Measurements from ENCODE around the gene PRRX2. TPM values are rescaled to one million over a fixed set of nuclear protein-coding genes. Genes with fewer than 3 reads are reported as not detected.
"Not testable (repeated sequence)": the region's sequence is repeated elsewhere in the genome, so short reads cannot be mapped to it uniquely, and the experiment has no call there.

Gene PRRX2
- total and polyA plus RNA-seq, 12 donors, result 0.21 to 3.0 (median 0.45) TPM

DNA sequence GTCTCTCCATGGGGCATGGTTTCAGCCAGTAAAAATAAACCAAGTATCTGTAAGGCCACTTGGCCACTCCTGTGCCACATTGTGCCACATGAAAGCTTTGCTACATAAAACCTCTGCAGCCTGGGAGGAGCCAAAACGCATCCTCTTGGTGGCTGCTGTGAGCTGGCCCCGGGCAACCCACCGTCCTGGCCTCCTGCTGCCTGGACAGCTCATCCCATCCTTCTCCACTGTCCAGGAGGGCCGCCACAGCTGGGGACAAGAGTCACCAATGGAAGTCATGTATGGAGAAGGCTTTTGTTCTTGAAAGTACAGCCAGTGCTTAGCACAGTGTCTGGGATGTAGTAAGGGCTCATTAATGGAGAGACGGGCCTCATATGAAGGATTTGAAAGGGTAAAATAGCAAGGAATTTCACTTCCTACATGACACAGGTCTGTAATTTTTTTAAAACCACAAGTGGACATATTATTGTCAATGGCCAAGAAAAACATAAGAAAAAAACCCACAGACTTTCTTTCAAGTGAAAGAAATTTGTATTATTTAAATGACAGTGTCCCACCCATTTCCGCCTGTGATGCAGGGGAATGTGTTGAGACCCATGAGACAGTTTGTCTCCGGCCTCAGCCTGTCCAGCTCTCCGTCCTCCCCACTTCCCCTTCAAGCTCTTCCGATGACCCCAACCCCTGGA, 80.8 kb downstream of the PRRX2 start:
- 57 to 65% methylated on average over 9 of the region's 9 CpGs for WGBS, 2 donors
- Histone ChIP-seq H3K36me3 (no peaks in the 10 kb centered on the region), H3K27ac (no peak overlapping the region), H3K4me1 (peaks cover 0 to 4% (median 0%) of the 10 kb centered on the region in 9 donors), H3K4me3 (no peak overlapping the region), H3K9me3 (no peaks in the 10 kb centered on the region), H3K27me3 (peaks cover 0 to 9% (median 0%) of the 10 kb centered on the region in 7 donors)
- intact Hi-C loops (cut with DNase I), result no loop called here
- DNase-seq, result no peak
- ATAC-seq, result no peak
- TF ChIP-seq, protein P1, sequence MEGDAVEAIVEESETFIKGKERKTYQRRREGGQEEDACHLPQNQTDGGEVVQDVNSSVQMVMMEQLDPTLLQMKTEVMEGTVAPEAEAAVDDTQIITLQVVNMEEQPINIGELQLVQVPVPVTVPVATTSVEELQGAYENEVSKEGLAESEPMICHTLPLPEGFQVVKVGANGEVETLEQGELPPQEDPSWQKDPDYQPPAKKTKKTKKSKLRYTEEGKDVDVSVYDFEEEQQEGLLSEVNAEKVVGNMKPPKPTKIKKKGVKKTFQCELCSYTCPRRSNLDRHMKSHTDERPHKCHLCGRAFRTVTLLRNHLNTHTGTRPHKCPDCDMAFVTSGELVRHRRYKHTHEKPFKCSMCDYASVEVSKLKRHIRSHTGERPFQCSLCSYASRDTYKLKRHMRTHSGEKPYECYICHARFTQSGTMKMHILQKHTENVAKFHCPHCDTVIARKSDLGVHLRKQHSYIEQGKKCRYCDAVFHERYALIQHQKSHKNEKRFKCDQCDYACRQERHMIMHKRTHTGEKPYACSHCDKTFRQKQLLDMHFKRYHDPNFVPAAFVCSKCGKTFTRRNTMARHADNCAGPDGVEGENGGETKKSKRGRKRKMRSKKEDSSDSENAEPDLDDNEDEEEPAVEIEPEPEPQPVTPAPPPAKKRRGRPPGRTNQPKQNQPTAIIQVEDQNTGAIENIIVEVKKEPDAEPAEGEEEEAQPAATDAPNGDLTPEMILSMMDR (IDR thresholded peaks at IDR 0.05), result no peak

GRCh38 chr9:129748249-129748648, 82.8 kb downstream of the PRRX2 start:
- H3K9me3 ChIP-seq, result no peaks in the 10 kb centered on the region
- TF ChIP-seq, protein P1 (IDR thresholded peaks at IDR 0.05), result no peak
- DNase-seq (no peak), ATAC-seq (no peak)
- H3K27me3 ChIP-seq, result peaks cover 0 to 13% (median 9%) of the 10 kb centered on the region in 7 donors
- WGBS, 2 donors, result 89 to 92% methylated on average over 5 of the region's 5 CpGs
- no peaks in the 10 kb centered on the region for H3K36me3 ChIP-seq
- H3K4me1 ChIP-seq, result peaks cover 1 to 19% (median 16%) of the 10 kb centered on the region in 9 donors
- no peak overlapping the region for H3K27ac ChIP-seq
- intact Hi-C loops (cut with DNase I), result no loop called here
- H3K4me3 ChIP-seq, result no peak overlapping the region

- ATAC-seq; intact Hi-C loops (cut with DNase I); DNase-seq; H3K4me3 ChIP-seq; H3K36me3 ChIP-seq; H3K9me3 ChIP-seq; H3K27ac ChIP-seq: not testable (repeated sequence)
- 92 to 98% methylated on average over 4 of the region's 4 CpGs for WGBS, 2 donors
- Histone ChIP-seq H3K27me3 (peaks cover 0 to 13% (median 9%) of the 10 kb centered on the region in 7 donors), H3K4me1 (peaks cover 2 to 21% (median 17%) of the 10 kb centered on the region in 9 donors)
Measured at GRCh38 chr9:129749052-129749451, 83.6 kb downstream of the PRRX2 start.

DNA sequence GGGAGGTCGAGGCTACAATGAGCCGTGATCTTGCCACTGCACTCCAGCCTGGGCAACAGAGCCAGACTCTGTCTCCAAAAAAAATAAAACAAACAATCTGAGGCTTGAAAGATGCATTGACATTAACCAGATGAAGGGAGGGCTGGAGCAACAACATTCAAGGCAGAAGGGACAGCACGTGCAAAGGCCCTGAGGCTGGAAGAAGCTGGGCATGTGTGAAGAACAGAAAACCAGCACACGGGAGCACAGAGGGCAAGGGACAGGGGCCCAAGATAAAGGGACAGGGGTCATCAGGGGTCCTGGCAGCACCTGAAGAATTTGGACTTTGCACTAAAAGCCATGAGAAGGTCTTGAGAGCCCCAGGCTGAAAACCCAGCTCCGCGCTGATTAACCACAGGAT, 84.1 kb downstream of the PRRX2 start:
- Histone ChIP-seq H3K4me3 (no peak overlapping the region), H3K36me3 (no peaks in the 10 kb centered on the region), H3K9me3 (no peaks in the 10 kb centered on the region), H3K27me3 (peaks cover 0 to 15% (median 9%) of the 10 kb centered on the region in 7 donors), H3K27ac (no peak overlapping the region), H3K4me1 (peaks cover 2 to 21% (median 17%) of the 10 kb centered on the region in 9 donors)
- intact Hi-C loops (cut with DNase I), result no loop called here
- no peak for DNase-seq
- no peak for ATAC-seq
- TF ChIP-seq, protein P1 (IDR thresholded peaks at IDR 0.05), result no peak
- 93 to 94% methylated on average over 6 of the region's 6 CpGs for WGBS, 2 donors

- Histone ChIP-seq H3K4me3 (no peak overlapping the region), H3K9me3 (no peaks in the 10 kb centered on the region), H3K27ac (no peak overlapping the region), H3K4me1 (peaks cover 2 to 21% (median 17%) of the 10 kb centered on the region in 9 donors), H3K36me3 (no peaks in the 10 kb centered on the region), H3K27me3 (peaks cover 0 to 17% (median 9%) of the 10 kb centered on the region in 7 donors)
- TF ChIP-seq, protein P1 (IDR thresholded peaks at IDR 0.05), result no peak
- no peak for DNase-seq
- WGBS, 2 donors, result 88 to 92% methylated on average over 9 of the region's 9 CpGs
- intact Hi-C loops (cut with DNase I), result no loop called here
- ATAC-seq, result no peak
Measured at GRCh38 chr9:129750013-129750638, 84.7 kb downstream of the PRRX2 start.
